Regular cardiac myocyte (primary cell): Measurements from ENCODE around the gene WDR62. TPM values are rescaled to one million over a fixed set of nuclear protein-coding genes. Genes with fewer than 3 reads are reported as not detected.

Source experiments
- total RNA-seq: library from RNA; depleted of rRNA; stranded (reverse); fragments of >200 nt; gene quantifications from 2 replicates; pipeline ENCODE4 v1.2.3, GENCODE V29; 2014

Gene WDR62
- total RNA-seq: 0.85 and 8.4 TPM in 2 replicates

GRCh38 chr19:36054733-36055686 lies at the start of gene WDR62:
Gene WDR62, plus strand, starts transcription at chr19:36054897. Its CDS starts 75 bp downstream, at chr19:36054972.

GRCh38 chr19:36008336-36008978 lies 46.2 kb upstream of the WDR62 start, which contains the start of gene SYNE4:
Gene SYNE4, minus strand, starts transcription at chr19:36008813. Its CDS starts 132 bp downstream, at chr19:36008681.

GRCh38 chr19:36014012-36014924 lies 40.4 kb upstream of the WDR62 start, which contains the start of gene ALKBH6:
Gene ALKBH6, minus strand, starts transcription at chr19:36014213. Its CDS starts 816 bp downstream, at chr19:36013397.

GRCh38 chr19:36032251-36033104 lies 22.2 kb upstream of the WDR62 start, which contains the start of gene CLIP3:
Gene CLIP3, minus strand, starts transcription at chr19:36032873. Its CDS starts 516 bp downstream, at chr19:36032357.

GRCh38 chr19:36054119-36054732 lies 471 bp upstream of the WDR62 start, which contains the start of gene THAP8:
Gene THAP8, minus strand, starts transcription at chr19:36054285. Its CDS starts 68 bp downstream, at chr19:36054217.

GRCh38 chr19:36110487-36111199 lies 55.9 kb downstream of the WDR62 start, which contains the start of gene OVOL3:
Gene OVOL3, plus strand, starts transcription at chr19:36111143. Its CDS starts 60 bp downstream, at chr19:36111203.

GRCh38 chr19:36114721-36115452 lies 60.2 kb downstream of the WDR62 start, which contains the start of gene POLR2I:
Gene POLR2I, minus strand, starts transcription at chr19:36114875. Its CDS starts 19 bp downstream, at chr19:36114856.

GRCh38 chr19:36115453-36116343 lies 61.0 kb downstream of the WDR62 start, which contains the start of gene TBCB:
Gene TBCB, plus strand, starts transcription at chr19:36115468. Its CDS starts 93 bp downstream, at chr19:36115561.

GRCh38 chr19:36139473-36140303 lies 85.0 kb downstream of the WDR62 start, which contains the start of gene CAPNS1:
Gene CAPNS1, plus strand, starts transcription at chr19:36140066. Its CDS starts 946 bp downstream, at chr19:36141012.

GRCh38 chr19:36152352-36153091 lies 97.8 kb downstream of the WDR62 start, which contains the start of gene COX7A1:
Gene COX7A1, minus strand, starts transcription at chr19:36152447. Its CDS starts 40 bp downstream, at chr19:36152407.

Other genes with a start within 250 kb of the WDR62 start
- not detected in 2 replicates for gene PRODH2, start 242.1 kb upstream of the WDR62 start, total RNA-seq
- gene NPHS1, start 202.4 kb upstream of the WDR62 start, total RNA-seq: not detected in 2 replicates
- 0.28 TPM in 1 of 2 replicates, not detected in the other for gene KIRREL2, start 198.0 kb upstream of the WDR62 start, total RNA-seq
- gene APLP1, start 186.3 kb upstream of the WDR62 start, total RNA-seq: 12.7 and 14.8 TPM in 2 replicates
- 2.0 and 2.5 TPM in 2 replicates for gene NFKBID, start 154.4 kb upstream of the WDR62 start, total RNA-seq
- gene HCST, start 152.4 kb upstream of the WDR62 start, total RNA-seq: 0.38 and 0.56 TPM in 2 replicates
- not detected in 2 replicates for gene TYROBP, start 146.6 kb upstream of the WDR62 start, total RNA-seq
- gene LRFN3, start 118.5 kb upstream of the WDR62 start, total RNA-seq: 1.2 and 2.3 TPM in 2 replicates
- 12.1 and 12.5 TPM in 2 replicates for gene SDHAF1, start 59.7 kb upstream of the WDR62 start, total RNA-seq
- 0.19 and 0.28 TPM in 2 replicates for gene SYNE4, start 46.1 kb upstream of the WDR62 start, total RNA-seq
- gene ALKBH6, start 40.7 kb upstream of the WDR62 start, total RNA-seq: 18.3 and 20.5 TPM in 2 replicates
- gene CLIP3, start 22.0 kb upstream of the WDR62 start, total RNA-seq: 2.5 and 5.4 TPM in 2 replicates
- gene THAP8, start 612 bp upstream of the WDR62 start, total RNA-seq: 3.3 and 4.5 TPM in 2 replicates
- not detected in 2 replicates for gene OVOL3, start 56.2 kb downstream of the WDR62 start, total RNA-seq
- 41.7 and 65.2 TPM in 2 replicates for gene POLR2I, start 60.0 kb downstream of the WDR62 start, total RNA-seq
- 179 and 333 TPM in 2 replicates for gene TBCB, start 60.6 kb downstream of the WDR62 start, total RNA-seq
- gene CAPNS1, start 85.2 kb downstream of the WDR62 start, total RNA-seq: 198 and 306 TPM in 2 replicates
- 25.4 and 70.5 TPM in 2 replicates for gene COX7A1, start 97.5 kb downstream of the WDR62 start, total RNA-seq
- gene ZNF565, start 159.8 kb downstream of the WDR62 start, total RNA-seq: 6.1 and 9.3 TPM in 2 replicates
- 85.4 and 89.9 TPM in 2 replicates for gene ZNF146, start 160.2 kb downstream of the WDR62 start, total RNA-seq